K562 (cell line): ENCODE data around the gene SPHK2. TPM values are rescaled to one million over a fixed set of nuclear protein-coding genes. Genes with fewer than 3 reads are reported as not detected.

Experiments
- BRF1 ChIP-seq: IDR thresholded peaks from 3 replicates; pipeline ENCODE4 v1.6.1; 2011; ENCODE audit warnings: borderline replicate concordance, mild to moderate bottlenecking; ENCODE audit not compliant: insufficient read length; ENCODE audit errors: extremely low read depth
- HMG20A ChIP-seq: fragments of 450-650 bp; formaldehyde crosslinking; conservative IDR thresholded peaks from 2 replicates; pipeline ENCODE4 v1.4.0; 2020; ENCODE audit warnings: mild to moderate bottlenecking, mixed read lengths
- ZNF398 ChIP-seq: fragments of 250-450 bp; sonication (Bioruptor Pico); IDR thresholded peaks from 2 replicates; pipeline ENCODE4 v1.8.0; 2021; ENCODE audit warnings: moderate library complexity, mild to moderate bottlenecking, inconsistent platforms
- ZNF639 ChIP-seq, 2 experiments: fragments of 200-800 bp in 1 of 2; sonication (Bioruptor generic) in 1 of 2; sonication (generic) in 1 of 2; formaldehyde crosslinking in 1 of 2; IDR thresholded peaks in 1 of 2; conservative IDR thresholded peaks in 1 of 2; 2 replicates each; pipeline versions ENCODE4 v1.5.0 to v1.6.1; 2016 to 2020; ENCODE audit warnings: missing compliant biosample characterization in 1 of 2, missing genetic modification characterization in 1 of 2, missing genetic modification reagents in 1 of 2
- polyA plus RNA-seq, 8 experiments: library from polyadenylated mRNA; depleted of rRNA in 4 of 8; stranded (reverse) in 5 of 8; unstranded in 3 of 8; fragments of >200 nt; fragmentation: Nextera tagmentation in 2 of 8; fragmentation: Illumina TruSeq in 1 of 8; extraction: Ambion mirVana in 2 of 8; extraction: Trizol in 1 of 8; gene quantifications; 2 replicates each; pipeline versions ENCODE4 v1.2.1 to v1.2.3, GENCODE V29; 2011 to 2014; ENCODE audit warnings: inconsistent platforms in 1 of 8, missing spikeins in 1 of 8
- total RNA-seq, 7 experiments: library from RNA; depleted of rRNA in 6 of 7; stranded (reverse); fragments of >200 nt in 6 of 7; fragmentation: Illumina TruSeq in 2 of 7; extraction: Trizol in 2 of 7; gene quantifications; 2 replicates each; pipeline versions ENCODE4 v1.2.1 to v1.2.3, GENCODE V29; 2011 to 2021; ENCODE audit warnings: low replicate concordance in 1 of 7
- TF ChIP-seq, protein P1 (sequence below): fragments of 250-450 bp; sonication (Bioruptor Pico); IDR thresholded peaks from 2 replicates; pipeline ENCODE4 v1.4.0; 2020; ENCODE audit warnings: mild to moderate bottlenecking, moderate library complexity, borderline replicate concordance
- TF ChIP-seq, protein P2 (sequence below): fragments of 200-600 bp; sonication (generic); IDR thresholded peaks from one replicate; pipeline ENCODE4 v1.6.1; 2012; ENCODE audit warnings: mild to moderate bottlenecking, low read depth, low read length, inconsistent platforms

Gene SPHK2
- total and polyA plus RNA-seq, 9 of the 15 experiments (the other 6 are each of a cell fraction or from before 2014, with no cell fraction given) = 0.10 to 15.2 (median 2.9) TPM

GRCh38 chr19:48637948-48638830, 18.9 kb downstream of the SPHK2 start (continued):
- TF ChIP-seq, protein P1, sequence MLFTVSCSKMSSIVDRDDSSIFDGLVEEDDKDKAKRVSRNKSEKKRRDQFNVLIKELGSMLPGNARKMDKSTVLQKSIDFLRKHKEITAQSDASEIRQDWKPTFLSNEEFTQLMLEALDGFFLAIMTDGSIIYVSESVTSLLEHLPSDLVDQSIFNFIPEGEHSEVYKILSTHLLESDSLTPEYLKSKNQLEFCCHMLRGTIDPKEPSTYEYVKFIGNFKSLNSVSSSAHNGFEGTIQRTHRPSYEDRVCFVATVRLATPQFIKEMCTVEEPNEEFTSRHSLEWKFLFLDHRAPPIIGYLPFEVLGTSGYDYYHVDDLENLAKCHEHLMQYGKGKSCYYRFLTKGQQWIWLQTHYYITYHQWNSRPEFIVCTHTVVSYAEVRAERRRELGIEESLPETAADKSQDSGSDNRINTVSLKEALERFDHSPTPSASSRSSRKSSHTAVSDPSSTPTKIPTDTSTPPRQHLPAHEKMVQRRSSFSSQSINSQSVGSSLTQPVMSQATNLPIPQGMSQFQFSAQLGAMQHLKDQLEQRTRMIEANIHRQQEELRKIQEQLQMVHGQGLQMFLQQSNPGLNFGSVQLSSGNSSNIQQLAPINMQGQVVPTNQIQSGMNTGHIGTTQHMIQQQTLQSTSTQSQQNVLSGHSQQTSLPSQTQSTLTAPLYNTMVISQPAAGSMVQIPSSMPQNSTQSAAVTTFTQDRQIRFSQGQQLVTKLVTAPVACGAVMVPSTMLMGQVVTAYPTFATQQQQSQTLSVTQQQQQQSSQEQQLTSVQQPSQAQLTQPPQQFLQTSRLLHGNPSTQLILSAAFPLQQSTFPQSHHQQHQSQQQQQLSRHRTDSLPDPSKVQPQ (CRISPR knock-in tag) = peak; percentile 4; the same call in 1 of the 2 replicates
- TF ChIP-seq, protein P2, sequence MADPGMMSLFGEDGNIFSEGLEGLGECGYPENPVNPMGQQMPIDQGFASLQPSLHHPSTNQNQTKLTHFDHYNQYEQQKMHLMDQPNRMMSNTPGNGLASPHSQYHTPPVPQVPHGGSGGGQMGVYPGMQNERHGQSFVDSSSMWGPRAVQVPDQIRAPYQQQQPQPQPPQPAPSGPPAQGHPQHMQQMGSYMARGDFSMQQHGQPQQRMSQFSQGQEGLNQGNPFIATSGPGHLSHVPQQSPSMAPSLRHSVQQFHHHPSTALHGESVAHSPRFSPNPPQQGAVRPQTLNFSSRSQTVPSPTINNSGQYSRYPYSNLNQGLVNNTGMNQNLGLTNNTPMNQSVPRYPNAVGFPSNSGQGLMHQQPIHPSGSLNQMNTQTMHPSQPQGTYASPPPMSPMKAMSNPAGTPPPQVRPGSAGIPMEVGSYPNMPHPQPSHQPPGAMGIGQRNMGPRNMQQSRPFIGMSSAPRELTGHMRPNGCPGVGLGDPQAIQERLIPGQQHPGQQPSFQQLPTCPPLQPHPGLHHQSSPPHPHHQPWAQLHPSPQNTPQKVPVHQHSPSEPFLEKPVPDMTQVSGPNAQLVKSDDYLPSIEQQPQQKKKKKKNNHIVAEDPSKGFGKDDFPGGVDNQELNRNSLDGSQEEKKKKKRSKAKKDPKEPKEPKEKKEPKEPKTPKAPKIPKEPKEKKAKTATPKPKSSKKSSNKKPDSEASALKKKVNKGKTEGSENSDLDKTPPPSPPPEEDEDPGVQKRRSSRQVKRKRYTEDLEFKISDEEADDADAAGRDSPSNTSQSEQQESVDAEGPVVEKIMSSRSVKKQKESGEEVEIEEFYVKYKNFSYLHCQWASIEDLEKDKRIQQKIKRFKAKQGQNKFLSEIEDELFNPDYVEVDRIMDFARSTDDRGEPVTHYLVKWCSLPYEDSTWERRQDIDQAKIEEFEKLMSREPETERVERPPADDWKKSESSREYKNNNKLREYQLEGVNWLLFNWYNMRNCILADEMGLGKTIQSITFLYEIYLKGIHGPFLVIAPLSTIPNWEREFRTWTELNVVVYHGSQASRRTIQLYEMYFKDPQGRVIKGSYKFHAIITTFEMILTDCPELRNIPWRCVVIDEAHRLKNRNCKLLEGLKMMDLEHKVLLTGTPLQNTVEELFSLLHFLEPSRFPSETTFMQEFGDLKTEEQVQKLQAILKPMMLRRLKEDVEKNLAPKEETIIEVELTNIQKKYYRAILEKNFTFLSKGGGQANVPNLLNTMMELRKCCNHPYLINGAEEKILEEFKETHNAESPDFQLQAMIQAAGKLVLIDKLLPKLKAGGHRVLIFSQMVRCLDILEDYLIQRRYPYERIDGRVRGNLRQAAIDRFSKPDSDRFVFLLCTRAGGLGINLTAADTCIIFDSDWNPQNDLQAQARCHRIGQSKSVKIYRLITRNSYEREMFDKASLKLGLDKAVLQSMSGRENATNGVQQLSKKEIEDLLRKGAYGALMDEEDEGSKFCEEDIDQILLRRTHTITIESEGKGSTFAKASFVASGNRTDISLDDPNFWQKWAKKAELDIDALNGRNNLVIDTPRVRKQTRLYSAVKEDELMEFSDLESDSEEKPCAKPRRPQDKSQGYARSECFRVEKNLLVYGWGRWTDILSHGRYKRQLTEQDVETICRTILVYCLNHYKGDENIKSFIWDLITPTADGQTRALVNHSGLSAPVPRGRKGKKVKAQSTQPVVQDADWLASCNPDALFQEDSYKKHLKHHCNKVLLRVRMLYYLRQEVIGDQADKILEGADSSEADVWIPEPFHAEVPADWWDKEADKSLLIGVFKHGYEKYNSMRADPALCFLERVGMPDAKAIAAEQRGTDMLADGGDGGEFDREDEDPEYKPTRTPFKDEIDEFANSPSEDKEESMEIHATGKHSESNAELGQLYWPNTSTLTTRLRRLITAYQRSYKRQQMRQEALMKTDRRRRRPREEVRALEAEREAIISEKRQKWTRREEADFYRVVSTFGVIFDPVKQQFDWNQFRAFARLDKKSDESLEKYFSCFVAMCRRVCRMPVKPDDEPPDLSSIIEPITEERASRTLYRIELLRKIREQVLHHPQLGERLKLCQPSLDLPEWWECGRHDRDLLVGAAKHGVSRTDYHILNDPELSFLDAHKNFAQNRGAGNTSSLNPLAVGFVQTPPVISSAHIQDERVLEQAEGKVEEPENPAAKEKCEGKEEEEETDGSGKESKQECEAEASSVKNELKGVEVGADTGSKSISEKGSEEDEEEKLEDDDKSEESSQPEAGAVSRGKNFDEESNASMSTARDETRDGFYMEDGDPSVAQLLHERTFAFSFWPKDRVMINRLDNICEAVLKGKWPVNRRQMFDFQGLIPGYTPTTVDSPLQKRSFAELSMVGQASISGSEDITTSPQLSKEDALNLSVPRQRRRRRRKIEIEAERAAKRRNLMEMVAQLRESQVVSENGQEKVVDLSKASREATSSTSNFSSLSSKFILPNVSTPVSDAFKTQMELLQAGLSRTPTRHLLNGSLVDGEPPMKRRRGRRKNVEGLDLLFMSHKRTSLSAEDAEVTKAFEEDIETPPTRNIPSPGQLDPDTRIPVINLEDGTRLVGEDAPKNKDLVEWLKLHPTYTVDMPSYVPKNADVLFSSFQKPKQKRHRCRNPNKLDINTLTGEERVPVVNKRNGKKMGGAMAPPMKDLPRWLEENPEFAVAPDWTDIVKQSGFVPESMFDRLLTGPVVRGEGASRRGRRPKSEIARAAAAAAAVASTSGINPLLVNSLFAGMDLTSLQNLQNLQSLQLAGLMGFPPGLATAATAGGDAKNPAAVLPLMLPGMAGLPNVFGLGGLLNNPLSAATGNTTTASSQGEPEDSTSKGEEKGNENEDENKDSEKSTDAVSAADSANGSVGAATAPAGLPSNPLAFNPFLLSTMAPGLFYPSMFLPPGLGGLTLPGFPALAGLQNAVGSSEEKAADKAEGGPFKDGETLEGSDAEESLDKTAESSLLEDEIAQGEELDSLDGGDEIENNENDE = no peak
- TF ChIP-seq BRF1 (no peak), HMG20A (CRISPR knock-in tag) (no peak), ZNF398 (CRISPR knock-in tag) (no peak), ZNF639 (CRISPR knock-in tag; conservative IDR thresholded peaks at IDR 0.05 in 1 of 2, IDR thresholded peaks at IDR 0.05 in 1 of 2) (peak in 1 of 2 experiments; percentile 59; a peak in 2 of 4 replicates)
